ENCODE measurements around the gene MAPKAP1.

DNA sequence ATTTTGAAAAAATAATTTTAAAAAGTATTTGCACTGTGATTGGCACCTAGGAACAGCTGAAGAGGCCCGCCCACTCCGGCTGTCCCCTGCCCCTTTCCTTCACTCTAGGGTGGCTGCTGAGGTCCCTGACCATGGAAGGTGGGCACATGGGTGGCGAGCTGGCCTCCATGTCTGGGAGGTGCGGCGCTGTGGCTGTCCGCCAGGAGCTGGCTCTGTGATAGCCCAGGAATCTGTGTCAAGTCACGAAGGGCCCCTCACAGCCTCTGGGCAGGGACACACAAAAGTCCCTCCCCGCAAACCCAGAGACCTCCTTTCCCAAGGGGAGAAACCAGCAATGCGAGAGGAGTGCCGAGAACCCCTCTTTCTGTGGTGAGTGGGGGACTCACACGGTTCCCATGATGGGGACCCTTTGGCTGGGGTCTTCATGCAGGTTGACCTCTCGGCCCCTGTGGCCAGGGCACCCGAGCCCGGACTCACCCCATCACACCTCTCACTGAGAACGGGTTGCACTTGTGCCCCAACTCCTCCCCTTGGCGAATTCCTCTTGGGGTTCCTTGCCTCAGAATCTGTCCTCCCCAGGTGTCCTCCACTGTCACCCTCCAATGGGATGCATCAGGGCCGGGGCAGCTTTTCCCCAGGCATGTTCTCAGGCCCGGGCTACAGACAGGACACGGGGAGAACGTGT, 277.4 kb downstream of the MAPKAP1 start:
- no peak for TF ChIP-seq RAD21 (IDR thresholded peaks at IDR 0.05; ENCODE audit: low read depth)
- no peak for TF ChIP-seq TCF12 (IDR thresholded peaks at IDR 0.05; ENCODE audit: low read depth)
- TF ChIP-seq FOXM1 (IDR thresholded peaks at IDR 0.05; ENCODE audit: borderline replicate concordance, low read depth), result no peak
- TF ChIP-seq, protein P1, sequence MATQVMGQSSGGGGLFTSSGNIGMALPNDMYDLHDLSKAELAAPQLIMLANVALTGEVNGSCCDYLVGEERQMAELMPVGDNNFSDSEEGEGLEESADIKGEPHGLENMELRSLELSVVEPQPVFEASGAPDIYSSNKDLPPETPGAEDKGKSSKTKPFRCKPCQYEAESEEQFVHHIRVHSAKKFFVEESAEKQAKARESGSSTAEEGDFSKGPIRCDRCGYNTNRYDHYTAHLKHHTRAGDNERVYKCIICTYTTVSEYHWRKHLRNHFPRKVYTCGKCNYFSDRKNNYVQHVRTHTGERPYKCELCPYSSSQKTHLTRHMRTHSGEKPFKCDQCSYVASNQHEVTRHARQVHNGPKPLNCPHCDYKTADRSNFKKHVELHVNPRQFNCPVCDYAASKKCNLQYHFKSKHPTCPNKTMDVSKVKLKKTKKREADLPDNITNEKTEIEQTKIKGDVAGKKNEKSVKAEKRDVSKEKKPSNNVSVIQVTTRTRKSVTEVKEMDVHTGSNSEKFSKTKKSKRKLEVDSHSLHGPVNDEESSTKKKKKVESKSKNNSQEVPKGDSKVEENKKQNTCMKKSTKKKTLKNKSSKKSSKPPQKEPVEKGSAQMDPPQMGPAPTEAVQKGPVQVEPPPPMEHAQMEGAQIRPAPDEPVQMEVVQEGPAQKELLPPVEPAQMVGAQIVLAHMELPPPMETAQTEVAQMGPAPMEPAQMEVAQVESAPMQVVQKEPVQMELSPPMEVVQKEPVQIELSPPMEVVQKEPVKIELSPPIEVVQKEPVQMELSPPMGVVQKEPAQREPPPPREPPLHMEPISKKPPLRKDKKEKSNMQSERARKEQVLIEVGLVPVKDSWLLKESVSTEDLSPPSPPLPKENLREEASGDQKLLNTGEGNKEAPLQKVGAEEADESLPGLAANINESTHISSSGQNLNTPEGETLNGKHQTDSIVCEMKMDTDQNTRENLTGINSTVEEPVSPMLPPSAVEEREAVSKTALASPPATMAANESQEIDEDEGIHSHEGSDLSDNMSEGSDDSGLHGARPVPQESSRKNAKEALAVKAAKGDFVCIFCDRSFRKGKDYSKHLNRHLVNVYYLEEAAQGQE (IDR thresholded peaks at IDR 0.05; ENCODE audit: low read depth), result no peak
- no peak for TF ChIP-seq NFIC (IDR thresholded peaks at IDR 0.05)
- TF ChIP-seq EP300 (IDR thresholded peaks at IDR 0.05; ENCODE audit: borderline replicate concordance), result no peak
- TF ChIP-seq CREB1 (IDR thresholded peaks at IDR 0.05; ENCODE audit: low read depth), result no peak
- no peak for TF ChIP-seq TAF1 (IDR thresholded peaks at IDR 0.05; ENCODE audit: low read depth)
- TF ChIP-seq ZBTB7A (IDR thresholded peaks at IDR 0.05; ENCODE audit: low read depth), result no peak
- no peak for TF ChIP-seq TEAD4 (IDR thresholded peaks at IDR 0.05)
